ENCODE measurements around the gene ZNRF3. TPM values are rescaled to one million over a fixed set of nuclear protein-coding genes. Genes with fewer than 3 reads are reported as not detected.
A peak's percentile ranks its signal among the peaks of the same experiment; 100 is the strongest.
"Not testable (repeated sequence)": the region's sequence is repeated elsewhere in the genome, so short reads cannot be mapped to it uniquely, and the experiment has no call there.

Gene ZNRF3
- total and polyA plus RNA-seq, 4 donors, result 3.5 to 10.2 (median 6.9) TPM

- DNase-seq (peak; percentile 66 to 77 (median 68)), ATAC-seq (ENCODE audit: insufficient read depth, low FRiP score) (peak; percentile 60)
- 53 to 70% methylated on average over 9 of the region's 9 CpGs for WGBS, 2 donors
- no peaks in the 10 kb centered on the region for H3K27me3 ChIP-seq (ENCODE audit: control insufficient read depth in 3 of 3, insufficient read depth in 3 of 3, low read length in 2 of 3)
- no peaks in the 10 kb centered on the region for H3K36me3 ChIP-seq (ENCODE audit: control insufficient read depth in 4 of 4, insufficient read depth in 4 of 4, low read length in 4 of 4)
- H3K4me3 ChIP-seq, result no peak overlapping the region
- H3K9me3 ChIP-seq (ENCODE audit: control insufficient read depth in 4 of 4, insufficient read depth in 3 of 4, low read length in 3 of 4), result no peaks in the 10 kb centered on the region
- H3K4me1 ChIP-seq (ENCODE audit: control insufficient read depth in 5 of 5, insufficient read depth in 5 of 5, low read length in 5 of 5), result peaks cover 3 to 31% (median 14%) of the 10 kb centered on the region in 5 donors
- no peak for TF ChIP-seq CTCF (IDR thresholded peaks at IDR 0.05; ENCODE audit: control extremely low read depth, extremely low read depth)
- peak overlapping the region in 1 of 2 donors; percentile 19 for H3K9ac ChIP-seq (ENCODE audit: insufficient read depth in 1 of 2, low read length in 2 of 2)
- H3K27ac ChIP-seq (ENCODE audit: low read depth in 1 of 2, low read length in 1 of 2), result peak overlapping the region in 1 of 2 donors; percentile 68
These were observed 120.7 kb downstream of the ZNRF3 start for GRCh38 chr22:29003975-29004646.

DNA sequence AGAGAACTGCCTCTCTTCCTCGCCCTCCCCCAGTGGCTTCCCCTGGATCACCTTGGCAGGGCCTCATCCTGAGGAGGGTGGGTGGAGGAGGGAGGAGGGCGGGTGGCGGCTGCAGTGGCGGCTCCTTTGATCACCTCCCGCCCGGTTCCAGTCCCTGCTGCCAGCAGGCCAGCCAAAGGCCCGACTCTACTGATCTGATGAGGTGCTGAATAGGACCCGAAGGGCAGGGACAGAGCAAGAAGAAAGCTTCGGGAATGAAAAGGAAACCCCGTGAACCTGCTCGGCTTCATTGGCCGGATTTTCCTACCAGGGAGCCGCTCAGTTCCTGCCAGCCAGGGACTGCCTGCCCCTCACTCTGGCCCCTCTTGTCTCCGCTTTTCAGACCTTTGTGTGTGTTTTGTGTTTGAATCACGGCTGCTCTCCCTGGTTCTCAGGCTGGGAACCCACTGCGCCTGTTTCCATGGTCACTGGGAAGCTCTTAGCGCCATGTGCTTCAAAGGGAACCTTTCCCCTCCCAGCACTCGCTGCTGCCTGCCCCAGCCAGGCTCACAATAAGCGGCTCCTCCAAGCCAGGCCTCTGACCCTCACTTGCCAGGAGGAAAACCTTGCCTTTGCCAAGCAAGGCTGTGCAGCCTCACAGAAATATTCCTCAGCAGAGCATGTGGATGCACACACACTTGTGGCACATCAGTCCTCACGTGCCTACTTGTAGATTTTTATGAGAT lies 121.4 kb downstream of the ZNRF3 start:
- 20 to 26% methylated on average over 20 of the region's 20 CpGs for WGBS, 2 donors
- peaks cover 5 to 28% (median 16%) of the 10 kb centered on the region in 5 donors for H3K4me1 ChIP-seq (ENCODE audit: control insufficient read depth in 5 of 5, insufficient read depth in 5 of 5, low read length in 5 of 5)
- peak overlapping the region; percentile 4 to 72 for H3K9ac ChIP-seq (ENCODE audit: insufficient read depth in 1 of 2, low read length in 2 of 2)
- peak; percentile 66 for ATAC-seq (ENCODE audit: insufficient read depth, low FRiP score)
- no peak for TF ChIP-seq CTCF (IDR thresholded peaks at IDR 0.05; ENCODE audit: control extremely low read depth, extremely low read depth)
- no peak overlapping the region for H3K4me3 ChIP-seq
- no peaks in the 10 kb centered on the region for H3K36me3 ChIP-seq (ENCODE audit: control insufficient read depth in 4 of 4, insufficient read depth in 4 of 4, low read length in 4 of 4)
- H3K27ac ChIP-seq (ENCODE audit: low read depth in 1 of 2, low read length in 1 of 2), result peak overlapping the region in 1 of 2 donors; percentile 59
- H3K27me3 ChIP-seq (ENCODE audit: control insufficient read depth in 3 of 3, insufficient read depth in 3 of 3, low read length in 2 of 3), result no peaks in the 10 kb centered on the region
- H3K9me3 ChIP-seq (ENCODE audit: control insufficient read depth in 4 of 4, insufficient read depth in 3 of 4, low read length in 3 of 4), result no peaks in the 10 kb centered on the region
- DNase-seq, result peak; percentile 68 to 79 (median 77)

GRCh38 chr22:29005754-29006153 lies 122.4 kb downstream of the ZNRF3 start:
- WGBS, 2 donors, result 88 to 89% methylated on average over 8 of the region's 8 CpGs
- DNase-seq; H3K27ac ChIP-seq (ENCODE audit: low read depth in 1 of 2, low read length in 1 of 2); H3K36me3 ChIP-seq (ENCODE audit: control insufficient read depth in 4 of 4, insufficient read depth in 4 of 4, low read length in 4 of 4); H3K4me3 ChIP-seq; ATAC-seq (ENCODE audit: insufficient read depth, low FRiP score); H3K9me3 ChIP-seq (ENCODE audit: control insufficient read depth in 4 of 4, insufficient read depth in 3 of 4, low read length in 3 of 4); H3K27me3 ChIP-seq (ENCODE audit: control insufficient read depth in 3 of 3, insufficient read depth in 3 of 3, low read length in 2 of 3); H3K9ac ChIP-seq (ENCODE audit: insufficient read depth in 1 of 2, low read length in 2 of 2): not testable (repeated sequence)
- peaks cover 5 to 28% (median 16%) of the 10 kb centered on the region in 5 donors for H3K4me1 ChIP-seq (ENCODE audit: control insufficient read depth in 5 of 5, insufficient read depth in 5 of 5, low read length in 5 of 5)

- ATAC-seq (ENCODE audit: insufficient read depth, low FRiP score), result no peak
- no peak for DNase-seq
- Histone ChIP-seq H3K27ac (ENCODE audit: low read depth in 1 of 2, low read length in 1 of 2) (no peak overlapping the region), H3K9me3 (ENCODE audit: control insufficient read depth in 4 of 4, insufficient read depth in 3 of 4, low read length in 3 of 4) (no peaks in the 10 kb centered on the region), H3K9ac (ENCODE audit: insufficient read depth in 1 of 2, low read length in 2 of 2) (no peak overlapping the region), H3K4me3 (no peak overlapping the region), H3K27me3 (ENCODE audit: control insufficient read depth in 3 of 3, insufficient read depth in 3 of 3, low read length in 2 of 3) (no peaks in the 10 kb centered on the region), H3K36me3 (ENCODE audit: control insufficient read depth in 4 of 4, insufficient read depth in 4 of 4, low read length in 4 of 4) (no peaks in the 10 kb centered on the region), H3K4me1 (ENCODE audit: control insufficient read depth in 5 of 5, insufficient read depth in 5 of 5, low read length in 5 of 5) (peaks cover 5 to 34% (median 16%) of the 10 kb centered on the region in 5 donors)
- WGBS, 2 donors, result 89 to 91% methylated on average over 8 of the region's 8 CpGs
- TF ChIP-seq CTCF (IDR thresholded peaks at IDR 0.05; ENCODE audit: control extremely low read depth, extremely low read depth), result no peak
These were observed 123.0 kb downstream of the ZNRF3 start for GRCh38 chr22:29006346-29006745.

All from lung (tissue), 12 donors.